H9 (cell line): Measurements from ENCODE around the gene LY6G5C. TPM values are rescaled to one million over a fixed set of nuclear protein-coding genes. Genes with fewer than 3 reads are reported as not detected.

Source experiments
- DNase-seq: peaks from one replicate; pipeline ENCODE4 v3.0.0-alpha.2; 2017
- H2AFZ ChIP-seq: one replicate; pipeline ENCODE4 v1.6.1; 2013; ENCODE audit warnings: mild to moderate bottlenecking, low read length, control low read depth, moderate library complexity
- H2AK5ac ChIP-seq: 2 replicates; pipeline ENCODE4 v1.6.1; 2013; ENCODE audit warnings: low read length, control low read depth, mixed read lengths; ENCODE audit not compliant: insufficient read length
- H2BK120ac ChIP-seq: one replicate; pipeline ENCODE4 v1.6.1; 2013; ENCODE audit warnings: low read depth, mild to moderate bottlenecking, low read length, control low read depth, inconsistent platforms; ENCODE audit not compliant: poor library complexity, severe bottlenecking
- H2BK12ac ChIP-seq: 2 replicates; pipeline ENCODE4 v1.6.1; 2013; ENCODE audit warnings: low read length, control low read depth, mixed read lengths, low read depth; ENCODE audit not compliant: insufficient read length
- H2BK15ac ChIP-seq: 2 replicates; pipeline ENCODE4 v1.6.1; 2013; ENCODE audit warnings: low read depth, low read length, control low read depth
- H2BK20ac ChIP-seq: one replicate; pipeline ENCODE4 v1.6.1; 2013; ENCODE audit warnings: low read depth, mild to moderate bottlenecking, low read length, control low read depth, inconsistent platforms; ENCODE audit not compliant: poor library complexity, severe bottlenecking
- H2BK5ac ChIP-seq: 2 replicates; pipeline ENCODE4 v1.6.1; 2013; ENCODE audit warnings: low read length, control low read depth, mixed read lengths; ENCODE audit not compliant: insufficient read length
- H3K14ac ChIP-seq: 2 replicates; pipeline ENCODE4 v1.6.1; 2013; ENCODE audit warnings: low read length, control low read depth; ENCODE audit not compliant: insufficient read depth
- H3K18ac ChIP-seq: 2 replicates; pipeline ENCODE4 v1.6.1; 2013; ENCODE audit warnings: low read depth, mild to moderate bottlenecking, mixed read lengths, low read length, control low read depth; ENCODE audit not compliant: insufficient read length
- H3K23ac ChIP-seq: 2 replicates; pipeline ENCODE4 v1.6.1; 2013; ENCODE audit warnings: low read length, control low read depth, mixed read lengths, low read depth; ENCODE audit not compliant: insufficient read length
- H3K23me2 ChIP-seq: 2 replicates; pipeline ENCODE4 v1.6.1; 2013; ENCODE audit warnings: low read depth, mild to moderate bottlenecking, mixed read lengths, low read length, control low read depth; ENCODE audit not compliant: insufficient read length, poor library complexity, severe bottlenecking
- H3K27ac ChIP-seq: 2 replicates; pipeline ENCODE4 v1.5.1; 2013; ENCODE audit warnings: low read length, control low read depth, mixed read lengths, low read depth; ENCODE audit not compliant: insufficient read length
- H3K27me3 ChIP-seq: 2 replicates; pipeline ENCODE4 v1.6.1; 2013; ENCODE audit warnings: low read length, control low read depth, inconsistent platforms; ENCODE audit not compliant: insufficient read depth
- H3K4ac ChIP-seq: 2 replicates; pipeline ENCODE4 v1.6.1; 2013; ENCODE audit warnings: low read depth, mild to moderate bottlenecking, control low read depth, inconsistent platforms, low read length, moderate library complexity
- H3K4me1 ChIP-seq: 2 replicates; pipeline ENCODE4 v1.6.1; 2013; ENCODE audit warnings: low read length, control low read depth, inconsistent platforms; ENCODE audit not compliant: insufficient read depth
- H3K4me2 ChIP-seq: 2 replicates; pipeline ENCODE4 v1.6.1; 2013; ENCODE audit warnings: low read length, control low read depth, mixed read lengths; ENCODE audit not compliant: insufficient read length, insufficient read depth
- H3K56ac ChIP-seq: 2 replicates; pipeline ENCODE4 v1.6.1; 2013; ENCODE audit warnings: low read depth, mild to moderate bottlenecking, mixed read lengths, low read length, control low read depth; ENCODE audit not compliant: insufficient read length
- H3K79me1 ChIP-seq: 2 replicates; pipeline ENCODE4 v1.6.1; 2013; ENCODE audit warnings: low read depth, mild to moderate bottlenecking, moderate library complexity, low read length, control low read depth, inconsistent platforms; ENCODE audit not compliant: insufficient read depth, poor library complexity, severe bottlenecking
- H3K79me2 ChIP-seq: 2 replicates; pipeline ENCODE4 v1.6.1; 2013; ENCODE audit warnings: low read length, control low read depth, inconsistent platforms; ENCODE audit not compliant: insufficient read depth
- H3K9ac ChIP-seq: 2 replicates; pipeline ENCODE4 v1.6.1; 2013; ENCODE audit warnings: low read length, control low read depth, mixed read lengths; ENCODE audit not compliant: insufficient read length; ENCODE audit errors: extremely low read depth
- H3K9me3 ChIP-seq: one replicate; pipeline ENCODE4 v1.6.1; 2013; ENCODE audit warnings: low read depth, low read length, inconsistent platforms; ENCODE audit not compliant: control insufficient read depth
- H3T11ph ChIP-seq: one replicate; pipeline ENCODE4 v1.6.1; 2013; ENCODE audit warnings: mild to moderate bottlenecking, low read length, control low read depth, inconsistent platforms
- H4K20me1 ChIP-seq: one replicate; pipeline ENCODE4 v1.6.1; 2013; ENCODE audit not compliant: control insufficient read depth, insufficient read length, insufficient read depth
- H4K5ac ChIP-seq: 2 replicates; pipeline ENCODE4 v1.6.1; 2013; ENCODE audit warnings: low read depth, mild to moderate bottlenecking, mixed read lengths, low read length, control low read depth; ENCODE audit not compliant: insufficient read length
- H4K8ac ChIP-seq: replicated peaks from 2 replicates; pipeline ENCODE4 v1.6.1; 2013; ENCODE audit warnings: low read length, control low read depth, mixed read lengths, low read depth; ENCODE audit not compliant: insufficient read length
- H4K91ac ChIP-seq: 2 replicates; pipeline ENCODE4 v1.6.1; 2013; ENCODE audit warnings: low read depth, mild to moderate bottlenecking, moderate library complexity, mixed read lengths, low read length, control low read depth; ENCODE audit not compliant: insufficient read length
- H3K27ac Mint-ChIP-seq, 3 experiments: 2 replicates in 2 of 3; 3 replicates in 1 of 3; pipeline ENCODE4 v1.8.0; 2020 to 2021; ENCODE audit warnings: mixed read lengths in 3 of 3, mild to moderate bottlenecking in 1 of 3, moderate library complexity in 1 of 3
- H3K27me3 Mint-ChIP-seq: 2 replicates; pipeline ENCODE4 v1.8.0; 2021; ENCODE audit warnings: low read depth, mild to moderate bottlenecking, moderate library complexity, mixed read lengths
- H3K36me3 Mint-ChIP-seq, 3 experiments: 2 replicates in 2 of 3; 3 replicates in 1 of 3; pipeline ENCODE4 v1.8.0; 2020 to 2021; ENCODE audit warnings: low read depth in 3 of 3, mixed read lengths in 3 of 3; ENCODE audit not compliant: insufficient read depth in 1 of 3
- H3K4me1 Mint-ChIP-seq, 2 experiments: 2 replicates each; pipeline ENCODE4 v1.8.0; 2020; ENCODE audit warnings: mixed read lengths in 2 of 2
- H3K4me3 Mint-ChIP-seq, 2 experiments: 2 replicates in 1 of 2; 3 replicates in 1 of 2; pipeline ENCODE4 v1.8.0; 2020 to 2021; ENCODE audit warnings: mild to moderate bottlenecking in 2 of 2, mixed read lengths in 2 of 2, moderate library complexity in 1 of 2
- H3K9me3 Mint-ChIP-seq, 2 experiments: 2 replicates in 1 of 2; 3 replicates in 1 of 2; pipeline ENCODE4 v1.8.0; 2020; ENCODE audit warnings: mild to moderate bottlenecking in 2 of 2, mixed read lengths in 2 of 2, moderate library complexity in 1 of 2
- CTCF ChIP-seq: fragments of 200-600 bp; sonication (generic); conservative IDR thresholded peaks from 3 replicates; pipeline ENCODE4 v1.8.0; 2021; ENCODE audit warnings: antibody characterized with exemption, mild to moderate bottlenecking
- WGBS: extraction: QIAGEN DNeasy Blood & Tissue Kit; methylation state at CpG from one replicate; pipeline ENCODE4 v1.1.7; 2013; ENCODE audit warnings: missing lambda C conversion rate, low lambda C conversion rate, mixed read lengths; ENCODE audit not compliant: insufficient read length; ENCODE audit errors: extremely low coverage; 5-methylcytosine and 5-hydroxymethylcytosine counted together
- total RNA-seq: library from RNA; stranded (reverse); gene quantifications from 2 replicates; pipeline ENCODE4 v1.2.1, GENCODE V29; 2021

The LY6G5C gene
- total RNA-seq, 1 experiment from 2014 or later: 2.2 TPM

GRCh38 chr6:31702405-31702818, 21.5 kb upstream of the LY6G5C start:
- H2AFZ ChIP-seq: peak overlapping the region; percentile 23

More at GRCh38 chr6:31702405-31702818, 21.5 kb upstream of the LY6G5C start:
- Histone ChIP-seq H2BK5ac (no peak overlapping the region), H2BK20ac (no peak overlapping the region), H4K5ac (no peak overlapping the region), H4K8ac (no peak overlapping the region), H3K9ac (peak overlapping the region; percentile 79), H3K18ac (no peak overlapping the region), H3K56ac (no peak overlapping the region), H3K9me3 (no peaks in the 10 kb centered on the region), H3K23ac (no peak overlapping the region), H3K4ac (no peak overlapping the region), H3K14ac (no peak overlapping the region), H3K23me2 (peaks cover 6% of the 10 kb centered on the region), H3K4me2 (peak overlapping the region; percentile 91), H3K4me1 (peaks cover 4% of the 10 kb centered on the region; the same call in 1 of the 2 replicates), H3K27ac (no peak overlapping the region), H3K79me2 (peaks cover 2% of the 10 kb centered on the region; the same call in 1 of the 2 replicates), H2BK15ac (no peak overlapping the region), H4K20me1 (no peaks in the 10 kb centered on the region), H2BK12ac (no peak overlapping the region), H3K27me3 (no peaks in the 10 kb centered on the region), H4K91ac (no peak overlapping the region), H2AK5ac (no peak overlapping the region), H2BK120ac (no peak overlapping the region), H3K79me1 (peaks cover 6% of the 10 kb centered on the region), H3T11ph (no peak overlapping the region)
- Mint-ChIP-seq H3K9me3 (no peaks in the 10 kb centered on the region; a peak in 1 of 5 replicates), H3K4me1 (peaks cover 11% of the 10 kb centered on the region in 2 experiments), H3K4me3 (peak overlapping the region; percentile 96 to 98), H3K27me3 (peaks cover 1% of the 10 kb centered on the region; the same call in 1 of the 2 replicates), H3K27ac (peak overlapping the region; percentile 91 to 96 (median 96); a peak in 5 of 7 replicates), H3K36me3 (peaks cover 0 to 23% (median 4%) of the 10 kb centered on the region in 3 experiments; a peak in 5 of 7 replicates)
- no peak for DNase-seq
- no CpG with 5 or more reads among the region's 10 CpGs for WGBS
- no peak for TF ChIP-seq CTCF
